ENCODE measurements around the gene PTK6. TPM values are rescaled to one million over a fixed set of nuclear protein-coding genes. Genes with fewer than 3 reads are reported as not detected.

The PTK6 gene
- total and polyA plus RNA-seq, 2 donors (not counting 1 experiment from before 2014, with no cell fraction given): 0.86 to 2.3 TPM

- no peak overlapping the region for H3K9ac ChIP-seq (ENCODE audit: low read length)
- ATAC-seq (ENCODE audit: low read depth): no peak
- no peak overlapping the region for H3K4me3 Mint-ChIP-seq
Measured at GRCh38 chr20:63570281-63571086, 33.3 kb upstream of the PTK6 start.

More at GRCh38 chr20:63570281-63571086, 33.3 kb upstream of the PTK6 start:
- CTCF ChIA-PET: no interaction called here
- H2AFZ ChIP-seq (ENCODE audit: insufficient read depth, low read depth, low read length, poor library complexity, severe bottlenecking): no peak overlapping the region
- DNase-seq: no peak
- intact Hi-C loops (cut with micrococcal nuclease): no loop called here
- no peak overlapping the region for H3K4me3 ChIP-seq (ENCODE audit: control extremely low read depth in 1 of 5, extremely low read depth in 1 of 5, insufficient read depth in 1 of 5, low read depth in 2 of 5, low read length in 4 of 5)
- H3K27me3 ChIP-seq (replicated peaks in 1 of 4; ENCODE audit: control extremely low read depth in 1 of 4, control insufficient read depth in 3 of 4, insufficient read depth in 4 of 4, low read length in 3 of 4): no peaks in the 10 kb centered on the region
- Mint-ChIP-seq H3K27me3 (no peaks in the 10 kb centered on the region), H3K9me3 (ENCODE audit: insufficient read depth) (no peaks in the 10 kb centered on the region), H3K27ac (no peak overlapping the region), H3K4me1 (peaks cover 33% of the 10 kb centered on the region)
- H3K79me2 ChIP-seq (ENCODE audit: control insufficient read depth, insufficient read depth, low read length): peaks cover 28% of the 10 kb centered on the region
- WGBS (ENCODE audit: insufficient coverage): 98% methylated on average over 28 of the region's 28 CpGs
- H3K9me3 ChIP-seq (ENCODE audit: control extremely low read depth in 1 of 3, control insufficient read depth in 2 of 3, insufficient read depth in 1 of 3, low read length in 2 of 3): peaks cover 0 to 4% (median 0%) of the 10 kb centered on the region in 3 donors
- TF ChIP-seq CTCF (IDR thresholded peaks at IDR 0.05) (no peak), EZH2 (IDR thresholded peaks at IDR 0.05; ENCODE audit: borderline replicate concordance, insufficient read depth, low read depth, low read length, poor library complexity, severe bottlenecking) (no peak)
- H3K4me1 ChIP-seq (ENCODE audit: control insufficient read depth in 2 of 2, insufficient read depth in 2 of 2, low read length in 2 of 2): peaks cover 48 to 67% of the 10 kb centered on the region in 2 donors
- H4K20me1 ChIP-seq (ENCODE audit: control insufficient read depth, insufficient read depth, low read length, poor library complexity, severe bottlenecking): peaks cover 66% of the 10 kb centered on the region
- H3K4me2 ChIP-seq (replicated peaks; ENCODE audit: low read depth, low read length, poor library complexity, severe bottlenecking): peak overlapping the region; percentile 19
- H3K27ac ChIP-seq (ENCODE audit: low read length in 2 of 2): no peak overlapping the region
- POLR2A ChIA-PET: interaction anchor here (0.7 kb wide), 1 partner anchor 1504 kb away, joined by 5 read pairs; no protein-coding TSS in a partner anchor
- H3K36me3 ChIP-seq (replicated peaks in 1 of 2; ENCODE audit: control extremely low read depth in 1 of 2, control insufficient read depth in 1 of 2, extremely low read depth in 1 of 2, insufficient read depth in 2 of 2, low read length in 1 of 2): peaks cover 0 to 25% of the 10 kb centered on the region in 2 experiments
